ENCODE data around the gene ALPL.

- TF ChIP-seq CTCF (IDR thresholded peaks at IDR 0.05; ENCODE audit: low read depth, low read length, missing input control) (no peak), ZBTB33 (IDR thresholded peaks at IDR 0.05) (no peak), NR2F2 (IDR thresholded peaks at IDR 0.05) (no peak), HNF4G (IDR thresholded peaks at IDR 0.05) (no peak), REST (IDR thresholded peaks at IDR 0.05) (no peak), JUND (IDR thresholded peaks at IDR 0.05) (no peak), YY1 (IDR thresholded peaks at IDR 0.05) (no peak), MAX (IDR thresholded peaks at IDR 0.05) (no peak), FOXA1 (IDR thresholded peaks at IDR 0.05) (no peak), GABPA (IDR thresholded peaks at IDR 0.05 in 1 of 2, conservative IDR thresholded peaks at IDR 0.05 in 1 of 2) (no peak)
Observed at GRCh38 chr1:21507511-21508270, 1.5 kb upstream of the ALPL start.

All from liver (tissue), 3 donors.